Activated naive CD8-positive, alpha-beta T cell (primary cell): ENCODE data around the gene RAPGEF4.
"Not testable (repeated sequence)": the region's sequence is repeated elsewhere in the genome, so short reads cannot be mapped to it uniquely, and the experiment has no call there.

Source experiments
- H3K27ac Mint-ChIP-seq: one replicate; pipeline ENCODE4 v1.8.0; 2021; ENCODE audit warnings: mixed read lengths
- H3K27me3 Mint-ChIP-seq: one replicate; pipeline ENCODE4 v1.8.0; 2021; ENCODE audit warnings: mixed read lengths
- H3K36me3 Mint-ChIP-seq: one replicate; pipeline ENCODE4 v1.8.0; 2021; ENCODE audit warnings: mixed read lengths
- H3K4me1 Mint-ChIP-seq: one replicate; pipeline ENCODE4 v1.8.0; 2021; ENCODE audit warnings: low read depth, mixed read lengths
- H3K4me3 Mint-ChIP-seq: one replicate; pipeline ENCODE4 v1.8.0; 2021; ENCODE audit warnings: mild to moderate bottlenecking, mixed read lengths
- H3K9me3 Mint-ChIP-seq: one replicate; pipeline ENCODE4 v1.8.0; 2021; ENCODE audit warnings: low read depth, mixed read lengths

RAPGEF4 gene

GRCh38 chr2:172743898-172744297 lies 8.3 kb downstream of the RAPGEF4 start:
- H3K27ac Mint-ChIP-seq, result no peak overlapping the region
- peaks cover 10% of the 10 kb centered on the region for H3K36me3 Mint-ChIP-seq
- no peak overlapping the region for H3K4me3 Mint-ChIP-seq
- H3K27me3 Mint-ChIP-seq, result peaks cover 5% of the 10 kb centered on the region
- H3K4me1 Mint-ChIP-seq, result no peaks in the 10 kb centered on the region
- peaks cover 8% of the 10 kb centered on the region for H3K9me3 Mint-ChIP-seq

GRCh38 chr2:172745636-172746035 lies 10.0 kb downstream of the RAPGEF4 start:
- Mint-ChIP-seq H3K4me1 (no peaks in the 10 kb centered on the region), H3K9me3 (peaks cover 8% of the 10 kb centered on the region), H3K36me3 (peaks cover 10% of the 10 kb centered on the region), H3K27me3 (peaks cover 5% of the 10 kb centered on the region), H3K27ac (no peak overlapping the region), H3K4me3 (no peak overlapping the region)

GRCh38 chr2:172748543-172748942 lies 12.9 kb downstream of the RAPGEF4 start:
- H3K9me3 Mint-ChIP-seq, H3K27ac Mint-ChIP-seq, H3K36me3 Mint-ChIP-seq, H3K4me1 Mint-ChIP-seq, H3K27me3 Mint-ChIP-seq, H3K4me3 Mint-ChIP-seq: not testable (repeated sequence)

- no peaks in the 10 kb centered on the region for H3K4me1 Mint-ChIP-seq
- peaks cover 5% of the 10 kb centered on the region for H3K27me3 Mint-ChIP-seq
- H3K27ac Mint-ChIP-seq, result no peak overlapping the region
- H3K4me3 Mint-ChIP-seq, result no peak overlapping the region
- peaks cover 2% of the 10 kb centered on the region for H3K9me3 Mint-ChIP-seq
- H3K36me3 Mint-ChIP-seq, result peaks cover 8% of the 10 kb centered on the region
These were observed 13.7 kb downstream of the RAPGEF4 start for GRCh38 chr2:172749388-172749787.

- Mint-ChIP-seq H3K27ac (no peak overlapping the region), H3K36me3 (no peaks in the 10 kb centered on the region), H3K4me3 (no peak overlapping the region), H3K9me3 (no peaks in the 10 kb centered on the region), H3K4me1 (no peaks in the 10 kb centered on the region), H3K27me3 (peaks cover 3% of the 10 kb centered on the region)
These were observed 15.9 kb downstream of the RAPGEF4 start for GRCh38 chr2:172751564-172751963.

- Mint-ChIP-seq H3K27ac (no peak overlapping the region), H3K9me3 (no peaks in the 10 kb centered on the region), H3K4me3 (no peak overlapping the region), H3K4me1 (no peaks in the 10 kb centered on the region), H3K27me3 (peaks cover 2% of the 10 kb centered on the region), H3K36me3 (no peaks in the 10 kb centered on the region)
These were observed 18.0 kb downstream of the RAPGEF4 start for GRCh38 chr2:172753610-172754009.

GRCh38 chr2:172759441-172759840 lies 23.8 kb downstream of the RAPGEF4 start:
- H3K4me3 Mint-ChIP-seq, result no peak overlapping the region
- peaks cover 2% of the 10 kb centered on the region for H3K27me3 Mint-ChIP-seq
- no peak overlapping the region for H3K27ac Mint-ChIP-seq
- H3K4me1 Mint-ChIP-seq, result no peaks in the 10 kb centered on the region
- no peaks in the 10 kb centered on the region for H3K9me3 Mint-ChIP-seq
- peaks cover 8% of the 10 kb centered on the region for H3K36me3 Mint-ChIP-seq

- Mint-ChIP-seq H3K4me3 (no peak overlapping the region), H3K4me1 (no peaks in the 10 kb centered on the region), H3K36me3 (peaks cover 8% of the 10 kb centered on the region), H3K9me3 (no peaks in the 10 kb centered on the region), H3K27me3 (peaks cover 2% of the 10 kb centered on the region), H3K27ac (no peak overlapping the region)
These were observed 25.7 kb downstream of the RAPGEF4 start for GRCh38 chr2:172761306-172761705.

GRCh38 chr2:172762574-172762973 lies 26.9 kb downstream of the RAPGEF4 start:
- H3K4me1 Mint-ChIP-seq, result no peaks in the 10 kb centered on the region
- no peak overlapping the region for H3K27ac Mint-ChIP-seq
- H3K36me3 Mint-ChIP-seq, result peaks cover 8% of the 10 kb centered on the region
- peaks cover 1% of the 10 kb centered on the region for H3K27me3 Mint-ChIP-seq
- no peaks in the 10 kb centered on the region for H3K9me3 Mint-ChIP-seq
- H3K4me3 Mint-ChIP-seq, result no peak overlapping the region

GRCh38 chr2:172763079-172763478 lies 27.4 kb downstream of the RAPGEF4 start:
- no peaks in the 10 kb centered on the region for H3K9me3 Mint-ChIP-seq
- no peaks in the 10 kb centered on the region for H3K4me1 Mint-ChIP-seq
- H3K4me3 Mint-ChIP-seq, result no peak overlapping the region
- H3K27me3 Mint-ChIP-seq, result peaks cover 1% of the 10 kb centered on the region
- H3K27ac Mint-ChIP-seq, result no peak overlapping the region
- peaks cover 8% of the 10 kb centered on the region for H3K36me3 Mint-ChIP-seq

- H3K9me3 Mint-ChIP-seq, result no peaks in the 10 kb centered on the region
- H3K4me1 Mint-ChIP-seq, result no peaks in the 10 kb centered on the region
- no peak overlapping the region for H3K27ac Mint-ChIP-seq
- peaks cover 1% of the 10 kb centered on the region for H3K27me3 Mint-ChIP-seq
- H3K4me3 Mint-ChIP-seq, result no peak overlapping the region
- H3K36me3 Mint-ChIP-seq, result peaks cover 2% of the 10 kb centered on the region
These were observed 30.0 kb downstream of the RAPGEF4 start for GRCh38 chr2:172765662-172766061.

- no peak overlapping the region for H3K27ac Mint-ChIP-seq
- no peaks in the 10 kb centered on the region for H3K4me1 Mint-ChIP-seq
- H3K9me3 Mint-ChIP-seq, result no peaks in the 10 kb centered on the region
- peaks cover 1% of the 10 kb centered on the region for H3K27me3 Mint-ChIP-seq
- H3K36me3 Mint-ChIP-seq, result no peaks in the 10 kb centered on the region
- no peak overlapping the region for H3K4me3 Mint-ChIP-seq
These were observed 32.8 kb downstream of the RAPGEF4 start for GRCh38 chr2:172768401-172768800.

- Mint-ChIP-seq H3K27ac (no peak overlapping the region), H3K4me1 (no peaks in the 10 kb centered on the region), H3K36me3 (no peaks in the 10 kb centered on the region), H3K9me3 (no peaks in the 10 kb centered on the region), H3K4me3 (no peak overlapping the region), H3K27me3 (peaks cover 1% of the 10 kb centered on the region)
These were observed 34.2 kb downstream of the RAPGEF4 start for GRCh38 chr2:172769879-172770278.

- Mint-ChIP-seq H3K27me3 (peaks cover 1% of the 10 kb centered on the region), H3K36me3 (no peaks in the 10 kb centered on the region), H3K4me3 (no peak overlapping the region), H3K9me3 (no peaks in the 10 kb centered on the region), H3K27ac (no peak overlapping the region), H3K4me1 (no peaks in the 10 kb centered on the region)
These were observed 35.2 kb downstream of the RAPGEF4 start for GRCh38 chr2:172770887-172771286.

GRCh38 chr2:172772633-172773032 lies 37.0 kb downstream of the RAPGEF4 start:
- H3K27ac Mint-ChIP-seq, result no peak overlapping the region
- H3K4me3 Mint-ChIP-seq, result no peak overlapping the region
- H3K4me1 Mint-ChIP-seq, result no peaks in the 10 kb centered on the region
- peaks cover 2% of the 10 kb centered on the region for H3K27me3 Mint-ChIP-seq
- H3K36me3 Mint-ChIP-seq, result no peaks in the 10 kb centered on the region
- H3K9me3 Mint-ChIP-seq, result no peaks in the 10 kb centered on the region

- no peaks in the 10 kb centered on the region for H3K9me3 Mint-ChIP-seq
- no peaks in the 10 kb centered on the region for H3K4me1 Mint-ChIP-seq
- peaks cover 4% of the 10 kb centered on the region for H3K27me3 Mint-ChIP-seq
- no peaks in the 10 kb centered on the region for H3K36me3 Mint-ChIP-seq
- H3K4me3 Mint-ChIP-seq, result no peak overlapping the region
- H3K27ac Mint-ChIP-seq, result no peak overlapping the region
These were observed 38.7 kb downstream of the RAPGEF4 start for GRCh38 chr2:172774302-172774701.
